Measurements from ENCODE around the gene HCFC1. TPM values are rescaled to one million over a fixed set of nuclear protein-coding genes. Genes with fewer than 3 reads are reported as not detected.
A peak's percentile ranks its signal among the peaks of the same experiment; 100 is the strongest.

HCFC1 gene
- total and polyA plus RNA-seq, 9 of the 15 experiments (the other 6 are each of a cell fraction or from before 2014, with no cell fraction given), result 2.8 to 133 (median 17.1) TPM

DNA sequence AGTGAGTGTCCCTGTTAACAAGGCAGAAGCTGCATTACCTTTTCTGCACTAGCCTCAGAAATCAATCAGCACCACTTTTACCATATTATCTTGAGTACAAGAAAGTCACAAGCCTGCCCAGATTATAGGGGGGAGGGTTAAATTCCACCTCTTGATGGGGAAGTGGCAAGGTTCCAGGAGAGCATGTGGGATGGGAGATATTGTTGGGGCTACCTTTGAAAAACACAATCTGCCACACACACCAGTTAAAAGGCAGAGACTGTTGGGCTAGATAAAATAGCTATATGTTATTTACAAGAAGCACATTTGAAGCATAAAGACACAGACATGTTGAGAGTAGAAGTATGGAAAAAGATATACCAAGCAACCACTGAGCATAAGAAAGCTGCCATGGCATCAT lies 73.7 kb downstream of the HCFC1 start (continued):
- TF ChIP-seq SOX6 (IDR thresholded peaks at IDR 0.05) (peak; percentile 97), MAX (CRISPR knock-in tag; IDR thresholded peaks at IDR 0.05) (no peak), MTA3 (IDR thresholded peaks at IDR 0.05; ENCODE audit: borderline replicate concordance) (0 out of 2 replicates have a peak, but pooled peaks have one; percentile 43), DMBX1 (CRISPR knock-in tag; IDR thresholded peaks at IDR 0.05; ENCODE audit: borderline replicate concordance) (peak; percentile 92), TSC22D4 (tag; IDR thresholded peaks at IDR 0.05) (no peak), TBL1XR1 (IDR thresholded peaks at IDR 0.05; ENCODE audit: low read length in 2 of 2) (peak; percentile 88 to 96; a peak in 3 of 4 replicates), KDM5B (IDR thresholded peaks at IDR 0.05; ENCODE audit: insufficient replicate concordance, low read depth, low read length) (no peak), ZNF354B (CRISPR knock-in tag; IDR thresholded peaks at IDR 0.05) (no peak), AFF1 (IDR thresholded peaks at IDR 0.05; ENCODE audit: low read depth in 1 of 2, partially characterized antibody in 2 of 2) (peak in 1 of 2 experiments; percentile 90), ZNF224 (CRISPR knock-in tag; IDR thresholded peaks at IDR 0.05) (no peak), POLR2G (IDR thresholded peaks at IDR 0.05; ENCODE audit: low read depth, low read length) (no peak)
- TF ChIP-seq, protein P1, sequence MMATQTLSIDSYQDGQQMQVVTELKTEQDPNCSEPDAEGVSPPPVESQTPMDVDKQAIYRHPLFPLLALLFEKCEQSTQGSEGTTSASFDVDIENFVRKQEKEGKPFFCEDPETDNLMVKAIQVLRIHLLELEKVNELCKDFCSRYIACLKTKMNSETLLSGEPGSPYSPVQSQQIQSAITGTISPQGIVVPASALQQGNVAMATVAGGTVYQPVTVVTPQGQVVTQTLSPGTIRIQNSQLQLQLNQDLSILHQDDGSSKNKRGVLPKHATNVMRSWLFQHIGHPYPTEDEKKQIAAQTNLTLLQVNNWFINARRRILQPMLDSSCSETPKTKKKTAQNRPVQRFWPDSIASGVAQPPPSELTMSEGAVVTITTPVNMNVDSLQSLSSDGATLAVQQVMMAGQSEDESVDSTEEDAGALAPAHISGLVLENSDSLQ (IDR thresholded peaks at IDR 0.05), result peak; percentile 39
- TF ChIP-seq, protein P2, sequence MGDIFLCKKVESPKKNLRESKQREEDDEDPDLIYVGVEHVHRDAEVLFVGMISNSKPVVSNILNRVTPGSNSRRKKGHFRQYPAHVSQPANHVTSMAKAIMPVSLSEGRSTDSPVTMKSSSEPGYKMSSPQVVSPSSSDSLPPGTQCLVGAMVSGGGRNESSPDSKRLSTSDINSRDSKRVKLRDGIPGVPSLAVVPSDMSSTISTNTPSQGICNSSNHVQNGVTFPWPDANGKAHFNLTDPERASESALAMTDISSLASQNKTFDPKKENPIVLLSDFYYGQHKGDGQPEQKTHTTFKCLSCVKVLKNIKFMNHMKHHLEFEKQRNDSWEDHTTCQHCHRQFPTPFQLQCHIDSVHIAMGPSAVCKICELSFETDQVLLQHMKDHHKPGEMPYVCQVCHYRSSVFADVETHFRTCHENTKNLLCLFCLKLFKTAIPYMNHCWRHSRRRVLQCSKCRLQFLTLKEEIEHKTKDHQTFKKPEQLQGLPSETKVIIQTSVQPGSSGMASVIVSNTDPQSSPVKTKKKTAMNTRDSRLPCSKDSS (IDR thresholded peaks at IDR 0.05; ENCODE audit: low read depth, partially characterized antibody), result no peak
- TF ChIP-seq, protein P3, sequence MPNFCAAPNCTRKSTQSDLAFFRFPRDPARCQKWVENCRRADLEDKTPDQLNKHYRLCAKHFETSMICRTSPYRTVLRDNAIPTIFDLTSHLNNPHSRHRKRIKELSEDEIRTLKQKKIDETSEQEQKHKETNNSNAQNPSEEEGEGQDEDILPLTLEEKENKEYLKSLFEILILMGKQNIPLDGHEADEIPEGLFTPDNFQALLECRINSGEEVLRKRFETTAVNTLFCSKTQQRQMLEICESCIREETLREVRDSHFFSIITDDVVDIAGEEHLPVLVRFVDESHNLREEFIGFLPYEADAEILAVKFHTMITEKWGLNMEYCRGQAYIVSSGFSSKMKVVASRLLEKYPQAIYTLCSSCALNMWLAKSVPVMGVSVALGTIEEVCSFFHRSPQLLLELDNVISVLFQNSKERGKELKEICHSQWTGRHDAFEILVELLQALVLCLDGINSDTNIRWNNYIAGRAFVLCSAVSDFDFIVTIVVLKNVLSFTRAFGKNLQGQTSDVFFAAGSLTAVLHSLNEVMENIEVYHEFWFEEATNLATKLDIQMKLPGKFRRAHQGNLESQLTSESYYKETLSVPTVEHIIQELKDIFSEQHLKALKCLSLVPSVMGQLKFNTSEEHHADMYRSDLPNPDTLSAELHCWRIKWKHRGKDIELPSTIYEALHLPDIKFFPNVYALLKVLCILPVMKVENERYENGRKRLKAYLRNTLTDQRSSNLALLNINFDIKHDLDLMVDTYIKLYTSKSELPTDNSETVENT (CRISPR knock-in tag; IDR thresholded peaks at IDR 0.05), result no peak
- TF ChIP-seq, protein P4, sequence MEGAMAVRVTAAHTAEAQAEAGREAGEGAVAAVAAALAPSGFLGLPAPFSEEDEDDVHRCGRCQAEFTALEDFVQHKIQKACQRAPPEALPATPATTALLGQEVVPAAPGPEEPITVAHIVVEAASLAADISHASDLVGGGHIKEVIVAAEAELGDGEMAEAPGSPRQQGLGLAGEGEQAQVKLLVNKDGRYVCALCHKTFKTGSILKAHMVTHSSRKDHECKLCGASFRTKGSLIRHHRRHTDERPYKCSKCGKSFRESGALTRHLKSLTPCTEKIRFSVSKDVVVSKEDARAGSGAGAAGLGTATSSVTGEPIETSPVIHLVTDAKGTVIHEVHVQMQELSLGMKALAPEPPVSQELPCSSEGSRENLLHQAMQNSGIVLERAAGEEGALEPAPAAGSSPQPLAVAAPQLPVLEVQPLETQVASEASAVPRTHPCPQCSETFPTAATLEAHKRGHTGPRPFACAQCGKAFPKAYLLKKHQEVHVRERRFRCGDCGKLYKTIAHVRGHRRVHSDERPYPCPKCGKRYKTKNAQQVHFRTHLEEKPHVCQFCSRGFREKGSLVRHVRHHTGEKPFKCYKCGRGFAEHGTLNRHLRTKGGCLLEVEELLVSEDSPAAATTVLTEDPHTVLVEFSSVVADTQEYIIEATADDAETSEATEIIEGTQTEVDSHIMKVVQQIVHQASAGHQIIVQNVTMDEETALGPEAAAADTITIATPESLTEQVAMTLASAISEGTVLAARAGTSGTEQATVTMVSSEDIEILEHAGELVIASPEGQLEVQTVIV (CRISPR knock-in tag; IDR thresholded peaks at IDR 0.05; ENCODE audit: borderline replicate concordance), result no peak
